ENCODE data around the gene ALS2.
"Not testable (repeated sequence)": the region's sequence is repeated elsewhere in the genome, so short reads cannot be mapped to it uniquely, and the experiment has no call there.

ALS2 gene

DNA sequence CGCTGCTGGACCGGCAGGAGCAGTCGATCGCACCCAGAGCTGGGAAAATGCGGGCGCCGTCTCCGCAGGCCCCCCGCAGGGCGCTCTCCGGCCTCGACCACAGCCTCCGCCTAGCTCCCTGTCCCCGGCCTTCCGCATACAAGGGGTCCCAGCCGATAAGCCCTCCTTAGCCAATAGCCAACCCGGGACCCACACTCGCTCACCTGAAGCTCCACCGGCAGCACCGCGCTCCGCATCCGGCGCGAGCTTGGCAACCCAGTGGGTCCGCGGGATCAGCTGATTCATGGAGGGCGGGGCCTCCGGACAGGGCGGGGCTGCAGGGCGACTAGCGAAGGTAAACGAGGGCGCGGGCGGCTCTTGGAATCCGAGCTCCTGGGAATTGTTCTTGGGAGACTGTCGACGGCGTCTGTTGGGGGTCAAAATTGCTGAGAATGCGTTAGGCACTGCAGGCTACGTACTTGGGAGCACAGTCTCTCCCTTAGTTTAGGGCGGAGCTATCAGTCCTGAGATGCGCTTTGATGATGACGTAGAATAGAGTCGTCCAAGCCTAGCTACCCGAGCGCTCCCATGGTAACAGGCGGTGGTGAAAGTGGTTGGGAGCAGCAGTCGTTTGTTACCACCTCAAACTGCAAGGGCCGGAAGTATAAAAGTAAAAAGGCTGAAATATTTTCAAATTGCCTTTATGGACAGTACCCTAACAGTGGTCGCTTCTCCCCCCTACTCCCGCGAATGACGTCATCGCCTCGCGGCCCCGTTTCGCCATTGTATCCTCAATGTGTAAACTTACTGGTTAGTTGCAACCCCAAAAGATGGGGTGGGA is at the start of gene ALS2:
TSS of gene ALS2 (minus strand) at position 260 of the 820 bp plus-strand sequence. CDS start 12,048 bp downstream, outside the sequence.
- peak; percentile 93 for DNase-seq (ENCODE audit: low spot score)

GRCh38 chr2:201828220-201828619 is 47.5 kb upstream of the ALS2 start:
- no peak for DNase-seq (ENCODE audit: low spot score)

DNA sequence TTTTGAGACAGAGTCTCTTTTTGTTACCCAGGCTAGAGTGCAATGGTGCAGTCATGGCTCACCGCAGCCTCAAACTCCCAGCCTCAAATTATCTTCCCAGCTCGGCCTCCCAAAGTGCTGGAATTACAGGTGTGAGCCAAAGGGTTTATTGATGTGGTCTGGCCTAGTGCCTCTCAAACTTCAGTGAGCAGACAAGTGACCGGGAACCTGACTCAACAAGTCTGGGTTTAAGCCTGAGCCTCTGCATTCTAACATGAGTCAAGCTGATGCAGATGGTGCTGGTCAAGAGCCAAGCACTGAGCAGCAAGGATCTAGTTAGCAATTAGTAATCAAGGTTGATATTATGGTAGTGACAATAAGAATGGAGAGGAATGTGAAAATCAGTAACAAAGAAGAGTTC is 46.9 kb upstream of the ALS2 start:
- DNase-seq (ENCODE audit: low spot score) = no peak

- DNase-seq (ENCODE audit: low spot score) = no peak
Measured at GRCh38 chr2:201824212-201824611, 43.5 kb upstream of the ALS2 start.

GRCh38 chr2:201821080-201821479 is 40.3 kb upstream of the ALS2 start:
- DNase-seq (ENCODE audit: low spot score) = no peak

- no peak for DNase-seq (ENCODE audit: low spot score)
Measured at GRCh38 chr2:201820383-201821007, 39.8 kb upstream of the ALS2 start.

- no peak for DNase-seq (ENCODE audit: low spot score)
Measured at GRCh38 chr2:201816657-201817575, 36.2 kb upstream of the ALS2 start.

- no peak for DNase-seq (ENCODE audit: low spot score)
Measured at GRCh38 chr2:201813996-201814760, 33.4 kb upstream of the ALS2 start.

GRCh38 chr2:201810604-201811003 is 29.9 kb upstream of the ALS2 start:
- not testable (repeated sequence) for DNase-seq (ENCODE audit: low spot score)

GRCh38 chr2:201809633-201810032 is 28.9 kb upstream of the ALS2 start:
- no peak for DNase-seq (ENCODE audit: low spot score)

DNA sequence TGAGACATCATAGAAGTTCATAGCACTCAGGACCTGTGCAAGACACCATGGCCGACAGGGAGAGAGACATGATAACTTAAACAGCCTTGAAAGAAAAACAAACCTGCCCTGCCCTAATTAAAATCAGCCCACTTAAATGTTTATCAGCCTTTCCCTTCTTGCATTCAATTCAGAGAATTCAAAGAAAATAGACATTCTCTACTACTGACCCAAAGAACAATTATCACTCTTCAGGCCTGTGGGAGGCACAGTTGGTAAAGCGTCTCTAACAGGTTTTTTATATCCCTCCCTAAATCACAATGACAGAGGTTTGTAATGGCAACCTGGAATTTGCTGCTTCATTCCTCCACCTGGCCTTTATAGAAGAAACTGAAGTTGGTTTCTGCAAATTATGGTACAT is 27.3 kb upstream of the ALS2 start:
- DNase-seq (ENCODE audit: low spot score) = no peak

- DNase-seq (ENCODE audit: low spot score) = peak; percentile 30
Measured at GRCh38 chr2:201807452-201807999, 26.8 kb upstream of the ALS2 start.

DNA sequence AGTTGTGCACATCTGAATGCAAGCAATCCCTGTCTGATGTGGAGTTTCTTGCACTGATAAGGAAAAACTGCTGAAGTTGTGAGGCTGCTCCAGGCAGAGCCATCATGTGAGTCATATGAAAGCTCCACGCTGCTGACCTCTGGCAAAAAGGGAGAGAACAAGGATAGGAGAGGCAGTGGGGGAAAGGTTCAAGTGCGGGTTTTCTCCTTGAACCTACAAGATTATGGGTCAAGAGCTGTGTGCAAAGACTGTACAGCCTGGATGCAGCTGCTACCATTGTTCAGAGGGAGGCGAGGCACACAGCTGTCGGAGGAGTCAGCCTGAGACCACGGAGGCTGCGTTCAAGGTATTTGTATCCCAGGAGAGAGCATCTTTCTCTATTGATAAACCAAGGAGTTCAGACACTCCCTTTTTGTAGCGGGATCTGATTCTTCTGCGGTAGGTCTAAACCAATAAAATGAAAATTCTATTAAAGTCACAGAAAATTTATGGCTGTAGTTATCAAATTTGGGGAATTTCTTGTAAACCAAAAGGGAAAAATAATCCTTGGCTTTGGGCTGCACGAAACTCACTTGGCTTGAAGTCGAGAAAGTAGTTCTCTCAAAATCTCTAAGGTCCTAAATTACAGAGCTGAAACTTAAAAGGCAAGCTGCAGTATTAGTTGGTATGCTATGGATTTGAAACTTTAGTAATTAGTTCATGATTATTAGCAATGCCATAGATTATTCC is 25.9 kb upstream of the ALS2 start, which contains the start of gene CDK15:
TSS of gene CDK15 (plus strand) at position 96 of the 729 bp plus-strand sequence. CDS start at position 224, 128 bp downstream.
- no peak for DNase-seq (ENCODE audit: low spot score)

DNA sequence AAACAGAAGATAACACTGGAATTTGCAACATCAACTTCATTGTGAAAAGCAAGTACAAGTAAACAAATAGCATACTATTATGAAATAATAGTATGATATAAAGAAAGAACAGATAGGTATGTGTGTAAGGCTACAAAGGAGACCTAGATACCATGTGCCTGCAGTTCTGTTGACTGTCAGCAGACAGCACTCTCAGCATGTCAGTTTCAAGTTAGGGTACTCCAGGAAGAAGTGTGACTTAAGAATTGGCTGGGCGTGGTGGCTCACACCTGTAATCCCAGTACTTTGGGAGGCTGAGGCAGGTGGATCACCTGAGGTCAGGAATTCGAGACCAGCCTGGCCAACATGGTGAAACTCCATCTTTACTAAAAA is 18.2 kb upstream of the ALS2 start:
- not testable (repeated sequence) for DNase-seq (ENCODE audit: low spot score)

DNA sequence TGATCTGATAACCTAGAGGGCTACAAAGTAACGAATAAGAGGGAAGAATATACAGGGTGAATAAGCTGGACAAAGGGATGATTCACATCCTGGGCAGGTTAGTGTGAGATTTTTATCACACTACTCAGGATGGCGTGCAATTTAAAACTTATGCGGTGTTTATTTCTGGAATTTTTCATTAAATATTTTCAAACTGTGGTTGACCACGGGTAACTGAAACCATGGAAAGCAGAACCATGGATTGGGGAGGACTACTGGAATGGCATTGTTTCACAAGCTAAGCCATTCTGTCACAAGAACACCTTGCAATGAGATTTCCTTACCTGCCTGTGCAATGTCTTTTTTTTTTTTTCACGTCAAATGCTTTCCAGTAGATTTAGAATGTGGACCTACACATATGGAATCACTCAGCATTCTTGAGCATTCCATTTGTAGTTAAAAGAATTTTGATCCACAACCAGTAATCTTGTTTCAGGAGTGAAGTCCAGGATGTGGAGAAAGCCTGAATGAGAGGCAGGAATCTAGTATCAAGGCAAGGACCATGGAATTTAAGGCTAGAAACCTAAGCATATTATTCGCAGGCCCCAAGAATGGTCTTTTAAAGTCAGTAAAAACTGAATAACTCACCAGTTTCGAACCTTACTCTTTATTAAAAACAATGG is 17.6 kb upstream of the ALS2 start:
- DNase-seq (ENCODE audit: low spot score) = no peak

- no peak for DNase-seq (ENCODE audit: low spot score)
Measured at GRCh38 chr2:201797175-201797840, 16.6 kb upstream of the ALS2 start.

DNA sequence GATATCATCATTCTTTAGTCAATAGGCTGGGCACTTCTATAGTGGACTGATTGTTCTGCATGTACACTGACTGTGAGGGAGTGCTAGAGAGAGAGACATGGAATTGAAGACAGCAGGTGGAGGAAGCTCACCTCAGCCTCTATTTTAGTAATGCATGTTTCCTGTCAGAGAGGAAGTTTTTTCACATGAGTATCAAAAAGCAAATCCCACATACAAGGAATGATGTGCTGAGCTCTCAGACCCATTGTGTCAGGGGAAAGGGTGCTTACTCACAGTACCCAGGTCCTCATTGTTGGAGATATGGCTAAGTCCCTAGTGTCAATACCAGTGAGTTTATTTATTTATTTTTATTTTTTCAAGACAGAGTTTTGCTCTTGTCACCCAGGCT is 15.7 kb upstream of the ALS2 start:
- DNase-seq (ENCODE audit: low spot score) = no peak

GRCh38 chr2:201795607-201796477 is 15.1 kb upstream of the ALS2 start:
- peak; percentile 73 for DNase-seq (ENCODE audit: low spot score)

DNA sequence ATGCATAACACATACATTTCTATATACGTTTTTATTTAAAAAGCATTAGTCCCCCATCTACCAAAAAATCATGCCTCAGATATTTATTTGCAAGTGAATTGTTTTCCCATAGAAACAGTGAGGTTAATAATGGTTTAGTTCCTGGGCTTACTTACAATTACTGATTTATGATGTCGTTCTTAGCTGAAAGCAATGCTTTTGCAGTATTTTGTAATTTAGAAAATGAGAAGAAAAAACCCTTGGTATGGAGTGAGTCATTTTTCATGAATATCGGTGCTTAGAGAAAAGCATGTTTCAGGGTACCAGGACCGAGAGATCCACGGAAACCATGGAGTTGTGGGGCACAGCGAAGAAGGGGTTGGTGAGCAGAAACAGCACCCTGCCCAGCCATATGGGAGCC is 13.6 kb upstream of the ALS2 start:
- DNase-seq (ENCODE audit: low spot score) = no peak

Measured in D341Med (cell line).